GM21619 (cell line): Measurements from ENCODE around the gene VSTM2B.
"Not testable (repeated sequence)": the region's sequence is repeated elsewhere in the genome, so short reads cannot be mapped to it uniquely, and the experiment has no call there.

ENCODE experiments used
- ATAC-seq: cut with Tn5 transposase; IDR thresholded peaks from one replicate; pipeline ENCODE4 v1.9.1; 2021; ENCODE audit not compliant: unreplicated experiment

VSTM2B gene

GRCh38 chr19:29544656-29545360 lies 19.0 kb downstream of the VSTM2B start:
- no peak for ATAC-seq

GRCh38 chr19:29545447-29545846 lies 19.7 kb downstream of the VSTM2B start:
- not testable (repeated sequence) for ATAC-seq

- no peak for ATAC-seq
Measured at GRCh38 chr19:29545866-29546582, 20.2 kb downstream of the VSTM2B start.

GRCh38 chr19:29546583-29547190 lies 20.9 kb downstream of the VSTM2B start:
- ATAC-seq = no peak

GRCh38 chr19:29547361-29547960 lies 21.7 kb downstream of the VSTM2B start:
- no peak for ATAC-seq

- no peak for ATAC-seq
Measured at GRCh38 chr19:29547981-29548380, 22.2 kb downstream of the VSTM2B start.

- no peak for ATAC-seq
Measured at GRCh38 chr19:29548483-29549085, 22.8 kb downstream of the VSTM2B start.

- ATAC-seq = no peak
Measured at GRCh38 chr19:29549105-29550070, 23.6 kb downstream of the VSTM2B start.

GRCh38 chr19:29550896-29551295 lies 25.1 kb downstream of the VSTM2B start:
- no peak for ATAC-seq

- ATAC-seq = no peak
Measured at GRCh38 chr19:29551774-29552173, 26.0 kb downstream of the VSTM2B start.

GRCh38 chr19:29552454-29553280 lies 26.9 kb downstream of the VSTM2B start:
- no peak for ATAC-seq

- no peak for ATAC-seq
Measured at GRCh38 chr19:29554149-29554548, 28.4 kb downstream of the VSTM2B start.

- ATAC-seq = not testable (repeated sequence)
Measured at GRCh38 chr19:29559110-29559509, 33.3 kb downstream of the VSTM2B start.

GRCh38 chr19:29559743-29560142 lies 33.9 kb downstream of the VSTM2B start:
- no peak for ATAC-seq

- no peak for ATAC-seq
Measured at GRCh38 chr19:29560313-29561075, 34.7 kb downstream of the VSTM2B start.

- no peak for ATAC-seq
Measured at GRCh38 chr19:29561601-29562000, 35.8 kb downstream of the VSTM2B start.

- ATAC-seq = no peak
Measured at GRCh38 chr19:29562299-29563297, 36.8 kb downstream of the VSTM2B start.
